ENCODE measurements around the gene RPH3AL.

Gene RPH3AL

GRCh38 chr17:292531-293382 is 59.9 kb downstream of the RPH3AL start:
- TF ChIP-seq ZNF677 (tag by site-specific recombination; IDR thresholded peaks at IDR 0.05) (no peak), ZNF513 (tag by site-specific recombination; IDR thresholded peaks at IDR 0.05) (no peak), ZSCAN5A (tag by site-specific recombination; IDR thresholded peaks at IDR 0.05) (no peak), BCL6B (tag by site-specific recombination; IDR thresholded peaks at IDR 0.05) (no peak), ZNF404 (tag by site-specific recombination; IDR thresholded peaks at IDR 0.05) (no peak), GLI2 (tag by site-specific recombination; IDR thresholded peaks at IDR 0.05; ENCODE audit: borderline replicate concordance, low read depth) (no peak), ZNF140 (tag by site-specific recombination; IDR thresholded peaks at IDR 0.05) (no peak), ZNF335 (tag by site-specific recombination; conservative IDR thresholded peaks at IDR 0.05) (no peak)
- CTCF ChIA-PET, result interaction anchor here (0.6 kb wide), 1 partner anchor 1856 kb away, joined by 4 read pairs; no protein-coding TSS in a partner anchor
- Histone ChIP-seq H3K36me3 (ENCODE audit: control insufficient read depth in 2 of 2, insufficient read depth in 1 of 2, low read length in 2 of 2) (no peaks in the 10 kb centered on the region), H3K4me1 (ENCODE audit: control insufficient read depth, insufficient read depth, low read length) (no peaks in the 10 kb centered on the region), H3K9me3 (ENCODE audit: control insufficient read depth, insufficient read depth, low read depth, low read length) (no peaks in the 10 kb centered on the region), H3K4me3 (ENCODE audit: low read depth, low read length) (no peak overlapping the region), H3K27ac (ENCODE audit: extremely low read depth, low read depth, low read length) (no peak overlapping the region)
- POLR2A ChIA-PET, result no interaction called here

GRCh38 chr17:292016-292415 is 60.6 kb downstream of the RPH3AL start:
- ChIA-PET POLR2A (interaction anchor here (1.1 kb wide), 1 partner anchor 21 kb away, joined by 3 read pairs; no protein-coding TSS in a partner anchor), CTCF (interaction anchor here (0.6 kb wide), 1 partner anchor 121 kb away, joined by 3 read pairs; no protein-coding TSS in a partner anchor)
- Histone ChIP-seq H3K4me3 (ENCODE audit: low read depth, low read length) (no peak overlapping the region), H3K36me3 (ENCODE audit: control insufficient read depth in 2 of 2, insufficient read depth in 1 of 2, low read length in 2 of 2) (no peaks in the 10 kb centered on the region), H3K9me3 (ENCODE audit: control insufficient read depth, insufficient read depth, low read depth, low read length) (no peaks in the 10 kb centered on the region), H3K27ac (ENCODE audit: extremely low read depth, low read depth, low read length) (no peak overlapping the region), H3K4me1 (ENCODE audit: control insufficient read depth, insufficient read depth, low read length) (no peaks in the 10 kb centered on the region)
- TF ChIP-seq KLF16 (tag by site-specific recombination; IDR thresholded peaks at IDR 0.05) (no peak), REST (tag by site-specific recombination; IDR thresholded peaks at IDR 0.05) (no peak), ZNF221 (tag by site-specific recombination; IDR thresholded peaks at IDR 0.05; ENCODE audit: borderline replicate concordance) (no peak), PRDM10 (tag by site-specific recombination; IDR thresholded peaks at IDR 0.05) (no peak), ZNF560 (tag by site-specific recombination; IDR thresholded peaks at IDR 0.05; ENCODE audit: borderline replicate concordance) (no peak), GLI2 (tag by site-specific recombination; IDR thresholded peaks at IDR 0.05; ENCODE audit: borderline replicate concordance, low read depth) (no peak), RBAK (tag by site-specific recombination; IDR thresholded peaks at IDR 0.05) (no peak), ZBTB7A (tag by site-specific recombination; IDR thresholded peaks at IDR 0.05; ENCODE audit: low read depth) (no peak), ZNF600 (tag by site-specific recombination; IDR thresholded peaks at IDR 0.05) (no peak), HOXA7 (CRISPR knock-in tag; IDR thresholded peaks at IDR 0.05; ENCODE audit: borderline replicate concordance) (no peak), ZFHX2 (tag by site-specific recombination; conservative IDR thresholded peaks at IDR 0.05) (no peak)
